Upper lobe of left lung (tissue), 6 donors: ENCODE measurements around the gene PPP6R2. TPM values are rescaled to one million over a fixed set of nuclear protein-coding genes. Genes with fewer than 3 reads are reported as not detected.

Source experiments
- ATAC-seq, 2 donors: fragments of 200-7000 bp; cut with Tn5 transposase; one replicate each; pipeline ENCODE4 v1.9.1; 2022; ENCODE audit warnings: mild to moderate bottlenecking in 2 of 2, moderate library complexity in 2 of 2; ENCODE audit not compliant: low FRiP score in 2 of 2
- DNase-seq, 2 donors: peaks; one replicate each; pipeline ENCODE4 v3.0.0-alpha.2; 2019 to 2020
- H3K27ac ChIP-seq, 4 donors: fragments of 200-600 bp; sonication (generic); one replicate each; pipeline ENCODE4 v1.5.1; 2016 to 2019
- H3K27me3 ChIP-seq, 4 donors: fragments of 200-600 bp; sonication (generic); one replicate each; pipeline ENCODE4 v1.5.1; 2017 to 2019
- H3K36me3 ChIP-seq, 4 donors: fragments of 200-600 bp; sonication (generic); one replicate each; pipeline ENCODE4 v1.5.1; 2016 to 2019
- H3K4me1 ChIP-seq, 4 donors: fragments of 200-600 bp; sonication (generic); one replicate each; pipeline ENCODE4 v1.5.1; 2018 to 2019
- H3K4me3 ChIP-seq, 4 donors: fragments of 200-600 bp; sonication (generic); one replicate each; pipeline ENCODE4 v1.5.1; 2017 to 2019; ENCODE audit warnings: mild to moderate bottlenecking in 2 of 4, moderate library complexity in 1 of 4
- H3K9me3 ChIP-seq, 4 donors: fragments of 200-600 bp; sonication (generic); one replicate each; pipeline ENCODE4 v1.5.1; 2018 to 2019
- CTCF ChIP-seq, 6 experiments: fragments of 450-650 bp in 4 of 6; fragments of 200-600 bp in 2 of 6; sonication (generic) in 2 of 6; IDR thresholded peaks; one replicate each; pipeline ENCODE4 v1.5.1; 2016 to 2019; ENCODE audit warnings: antibody characterized with exemption in 6 of 6
- EP300 ChIP-seq, 4 donors: sonication (generic); formaldehyde crosslinking; IDR thresholded peaks; one replicate each; pipeline ENCODE4 v1.5.1; 2017; ENCODE audit warnings: antibody characterized with exemption in 4 of 4, control low read depth in 2 of 4
- POLR2A ChIP-seq, 4 donors: fragments of 450-650 bp; IDR thresholded peaks; one replicate each; pipeline ENCODE4 v1.5.1; 2016 to 2017; ENCODE audit warnings: antibody characterized with exemption in 4 of 4, mild to moderate bottlenecking in 2 of 4
- POLR2AphosphoS5 ChIP-seq, 2 donors: sonication (generic); formaldehyde crosslinking; IDR thresholded peaks; one replicate each; pipeline ENCODE4 v1.5.1; 2017; ENCODE audit warnings: antibody characterized with exemption in 2 of 2
- WGBS, 2 donors: methylation state at CpG; one replicate each; pipeline ENCODE4 v1.1.5; 2017 to 2018; 5-methylcytosine and 5-hydroxymethylcytosine counted together
- total RNA-seq, 6 donors: library from RNA; depleted of rRNA in 4 of 6; stranded (reverse); fragments of >200 nt in 4 of 6; gene quantifications; one replicate each; pipeline versions ENCODE4 v1.1.0 to v1.2.1, GENCODE V29; 2016 to 2021
- donor health status: DM: no; HTN: no; CAD: no; lungs with moderate emphysema.
- donor health status: DM: no; HTN: yes; CAD: no; lungs with severe emphysema.

The PPP6R2 gene
- total RNA-seq, 6 donors from 2014 or later = 53.0 to 264 (median 63.8) TPM

- WGBS, 2 donors = 88 to 93% methylated on average over 17 of the region's 17 CpGs
- TF ChIP-seq EP300 (IDR thresholded peaks at IDR 0.05) (no peak), CTCF (IDR thresholded peaks at IDR 0.05) (no peak), POLR2AphosphoS5 (IDR thresholded peaks at IDR 0.05) (no peak), POLR2A (IDR thresholded peaks at IDR 0.05) (no peak)
- Histone ChIP-seq H3K4me1 (peaks cover 12 to 29% (median 26%) of the 10 kb centered on the region in 4 donors), H3K27ac (no peak overlapping the region), H3K4me3 (no peak overlapping the region), H3K9me3 (no peaks in the 10 kb centered on the region), H3K27me3 (no peaks in the 10 kb centered on the region), H3K36me3 (peaks cover 24 to 91% (median 76%) of the 10 kb centered on the region in 4 donors)
- ATAC-seq (no peak), DNase-seq (peak; percentile 14 to 58)
Observed at GRCh38 chr22:50441428-50441993, 98.4 kb downstream of the PPP6R2 start.

- peaks cover 12 to 32% (median 26%) of the 10 kb centered on the region in 4 donors for H3K4me1 ChIP-seq
- peak overlapping the region in 3 of 4 donors; percentile 79 to 86 (median 79) for H3K27ac ChIP-seq
- peaks cover 25 to 91% (median 76%) of the 10 kb centered on the region in 4 donors for H3K36me3 ChIP-seq
- DNase-seq (peak in 1 of 2 donors; percentile 74), ATAC-seq (no peak)
- H3K4me3 ChIP-seq = no peak overlapping the region
- H3K27me3 ChIP-seq = no peaks in the 10 kb centered on the region
- no peaks in the 10 kb centered on the region for H3K9me3 ChIP-seq
- 76 to 85% methylated on average over 11 to 15 of the region's 15 CpGs for WGBS, 2 donors
- no peak for TF ChIP-seq POLR2A (IDR thresholded peaks at IDR 0.05)
- TF ChIP-seq POLR2AphosphoS5 (IDR thresholded peaks at IDR 0.05) = no peak
- TF ChIP-seq EP300 (IDR thresholded peaks at IDR 0.05) = no peak
- TF ChIP-seq CTCF (IDR thresholded peaks at IDR 0.05) = no peak
Observed at GRCh38 chr22:50443197-50443596, 100.1 kb downstream of the PPP6R2 start.

GRCh38 chr22:50443801-50444625, 100.9 kb downstream of the PPP6R2 start:
- H3K36me3 ChIP-seq = peaks cover 24 to 91% (median 74%) of the 10 kb centered on the region in 4 donors
- no peak for TF ChIP-seq CTCF (IDR thresholded peaks at IDR 0.05)
- TF ChIP-seq POLR2A (IDR thresholded peaks at IDR 0.05) = no peak
- TF ChIP-seq POLR2AphosphoS5 (IDR thresholded peaks at IDR 0.05) = no peak
- no peak for TF ChIP-seq EP300 (IDR thresholded peaks at IDR 0.05)
- DNase-seq = peak in 1 of 2 donors; percentile 82
- peak overlapping the region; percentile 57 to 86 (median 79) for H3K27ac ChIP-seq
- peaks cover 12 to 32% (median 26%) of the 10 kb centered on the region in 4 donors for H3K4me1 ChIP-seq
- H3K4me3 ChIP-seq = no peak overlapping the region
- no peaks in the 10 kb centered on the region for H3K9me3 ChIP-seq
- 66 to 67% methylated on average over 15 to 28 of the region's 28 CpGs for WGBS, 2 donors
- no peak for ATAC-seq
- H3K27me3 ChIP-seq = no peaks in the 10 kb centered on the region

GRCh38 chr22:50444663-50445062, 101.5 kb downstream of the PPP6R2 start:
- ATAC-seq (peak; percentile 28 to 66), DNase-seq (peak in 1 of 2 donors; percentile 85)
- Histone ChIP-seq H3K4me1 (peaks cover 12 to 32% (median 26%) of the 10 kb centered on the region in 4 donors), H3K4me3 (no peak overlapping the region), H3K9me3 (no peaks in the 10 kb centered on the region), H3K27me3 (no peaks in the 10 kb centered on the region), H3K27ac (peak overlapping the region; percentile 57 to 86 (median 79)), H3K36me3 (peaks cover 19 to 90% (median 72%) of the 10 kb centered on the region in 4 donors)
- TF ChIP-seq POLR2AphosphoS5 (IDR thresholded peaks at IDR 0.05) (no peak), CTCF (IDR thresholded peaks at IDR 0.05) (no peak), EP300 (IDR thresholded peaks at IDR 0.05) (no peak)
- 83% methylated on average over 5 of the region's 5 CpGs; no CpG with 5 or more reads in 1 of the 2 donors for WGBS, 2 donors
